ENCODE results near the gene C1RL. TPM values are rescaled to one million over a fixed set of nuclear protein-coding genes. Genes with fewer than 3 reads are reported as not detected.

C1RL gene
- total and polyA plus RNA-seq, 2 donors (not counting 1 experiment from before 2014, with no cell fraction given): 13.5 to 24.9 TPM

DNA sequence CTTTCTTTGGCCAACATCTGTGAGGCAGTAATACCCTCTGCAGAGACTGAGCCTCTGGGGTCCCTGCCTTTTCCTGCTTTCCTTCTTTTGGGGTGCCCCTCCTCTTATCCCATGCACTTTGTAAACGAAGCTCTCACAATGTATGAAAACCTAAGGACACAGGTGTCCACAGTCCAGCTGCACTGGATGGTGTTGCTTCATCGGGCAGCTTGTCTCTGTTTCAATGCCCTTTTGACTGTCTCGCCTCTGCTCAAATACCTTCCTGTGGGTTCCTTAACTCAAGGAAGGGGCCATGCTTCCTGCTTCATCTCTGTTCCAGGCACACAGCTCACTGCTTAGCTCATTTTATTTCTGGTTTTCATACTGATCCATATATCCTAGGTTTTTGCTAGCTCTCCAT is 6.4 kb downstream of the C1RL start:
- no peak for DNase-seq
- no peaks in the 10 kb centered on the region for H4K20me1 ChIP-seq (ENCODE audit: control insufficient read depth, insufficient read depth, low read length, poor library complexity, severe bottlenecking)
- Mint-ChIP-seq H3K4me3 (no peak overlapping the region), H3K27me3 (no peaks in the 10 kb centered on the region), H3K4me1 (peaks cover 5% of the 10 kb centered on the region), H3K9me3 (ENCODE audit: insufficient read depth) (peaks cover 4% of the 10 kb centered on the region), H3K27ac (no peak overlapping the region)
- no peak for ATAC-seq (ENCODE audit: low read depth)
- POLR2A ChIA-PET: no interaction called here
- H3K4me1 ChIP-seq (ENCODE audit: control insufficient read depth in 2 of 2, insufficient read depth in 2 of 2, low read length in 2 of 2): peaks cover 0 to under 1% of the 10 kb centered on the region in 2 donors
- no peak for TF ChIP-seq EZH2 (IDR thresholded peaks at IDR 0.05; ENCODE audit: borderline replicate concordance, insufficient read depth, low read depth, low read length, poor library complexity, severe bottlenecking)
- TF ChIP-seq, protein P1, sequence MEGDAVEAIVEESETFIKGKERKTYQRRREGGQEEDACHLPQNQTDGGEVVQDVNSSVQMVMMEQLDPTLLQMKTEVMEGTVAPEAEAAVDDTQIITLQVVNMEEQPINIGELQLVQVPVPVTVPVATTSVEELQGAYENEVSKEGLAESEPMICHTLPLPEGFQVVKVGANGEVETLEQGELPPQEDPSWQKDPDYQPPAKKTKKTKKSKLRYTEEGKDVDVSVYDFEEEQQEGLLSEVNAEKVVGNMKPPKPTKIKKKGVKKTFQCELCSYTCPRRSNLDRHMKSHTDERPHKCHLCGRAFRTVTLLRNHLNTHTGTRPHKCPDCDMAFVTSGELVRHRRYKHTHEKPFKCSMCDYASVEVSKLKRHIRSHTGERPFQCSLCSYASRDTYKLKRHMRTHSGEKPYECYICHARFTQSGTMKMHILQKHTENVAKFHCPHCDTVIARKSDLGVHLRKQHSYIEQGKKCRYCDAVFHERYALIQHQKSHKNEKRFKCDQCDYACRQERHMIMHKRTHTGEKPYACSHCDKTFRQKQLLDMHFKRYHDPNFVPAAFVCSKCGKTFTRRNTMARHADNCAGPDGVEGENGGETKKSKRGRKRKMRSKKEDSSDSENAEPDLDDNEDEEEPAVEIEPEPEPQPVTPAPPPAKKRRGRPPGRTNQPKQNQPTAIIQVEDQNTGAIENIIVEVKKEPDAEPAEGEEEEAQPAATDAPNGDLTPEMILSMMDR (IDR thresholded peaks at IDR 0.05): no peak
- no peaks in the 10 kb centered on the region for H3K27me3 ChIP-seq (replicated peaks in 1 of 4; ENCODE audit: control extremely low read depth in 1 of 4, control insufficient read depth in 3 of 4, insufficient read depth in 4 of 4, low read length in 3 of 4)
- H3K9ac ChIP-seq (ENCODE audit: low read length): no peak overlapping the region
- WGBS (ENCODE audit: insufficient coverage): 59% methylated on average over 2 of the region's 3 CpGs
- H3K4me3 ChIP-seq (ENCODE audit: control extremely low read depth in 1 of 5, extremely low read depth in 1 of 5, insufficient read depth in 1 of 5, low read depth in 2 of 5, low read length in 4 of 5): no peak overlapping the region
- H3K9me3 ChIP-seq (ENCODE audit: control extremely low read depth in 1 of 3, control insufficient read depth in 2 of 3, insufficient read depth in 1 of 3, low read length in 2 of 3): peaks cover 0 to 2% (median 0%) of the 10 kb centered on the region in 3 donors
- H3K79me2 ChIP-seq (ENCODE audit: control insufficient read depth, insufficient read depth, low read length): no peaks in the 10 kb centered on the region
- no peak overlapping the region for H3K4me2 ChIP-seq (replicated peaks; ENCODE audit: low read depth, low read length, poor library complexity, severe bottlenecking)
- no peak overlapping the region for H2AFZ ChIP-seq (ENCODE audit: insufficient read depth, low read depth, low read length, poor library complexity, severe bottlenecking)
- CTCF ChIA-PET: interaction anchor here (0.8 to 1.9 kb wide), 3 partner anchors 10 to 233 kb away, joined by 3 to 13 read pairs (median 4); no protein-coding TSS in a partner anchor
- intact Hi-C loops (cut with micrococcal nuclease): no loop called here
- no peak overlapping the region for H3K27ac ChIP-seq (ENCODE audit: low read length in 2 of 2)
- H3K36me3 ChIP-seq (replicated peaks in 1 of 2; ENCODE audit: control extremely low read depth in 1 of 2, control insufficient read depth in 1 of 2, extremely low read depth in 1 of 2, insufficient read depth in 2 of 2, low read length in 1 of 2): peaks cover 0 to 7% of the 10 kb centered on the region in 2 experiments

DNA sequence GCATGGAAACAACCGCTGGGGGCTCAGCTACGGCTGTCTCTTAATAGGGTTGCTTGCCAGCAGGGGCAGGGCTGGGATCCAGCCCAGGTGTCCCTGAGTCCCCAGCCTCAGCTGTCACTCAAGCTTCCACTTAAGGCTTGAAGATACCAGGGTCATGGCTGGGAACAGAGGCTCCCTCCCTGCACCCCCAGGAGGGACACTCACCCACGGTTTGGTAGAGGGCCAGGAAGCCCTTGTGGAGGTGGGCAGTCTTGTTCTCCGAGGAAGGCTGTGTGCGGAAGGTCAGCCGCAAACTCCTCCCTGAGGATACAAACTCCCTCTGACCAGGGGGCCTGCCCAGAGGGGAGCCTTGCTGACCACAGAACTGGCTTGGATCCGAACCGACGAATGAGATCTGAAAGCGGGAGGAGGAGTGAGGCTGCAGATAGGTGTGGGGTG is 7.3 kb downstream of the C1RL start:
- no peak for DNase-seq
- Histone ChIP-seq H3K36me3 (replicated peaks in 1 of 2; ENCODE audit: control extremely low read depth in 1 of 2, control insufficient read depth in 1 of 2, extremely low read depth in 1 of 2, insufficient read depth in 2 of 2, low read length in 1 of 2) (peaks cover 0 to 7% of the 10 kb centered on the region in 2 experiments), H3K4me1 (ENCODE audit: control insufficient read depth in 2 of 2, insufficient read depth in 2 of 2, low read length in 2 of 2) (no peaks in the 10 kb centered on the region), H3K79me2 (ENCODE audit: control insufficient read depth, insufficient read depth, low read length) (no peaks in the 10 kb centered on the region), H3K4me3 (ENCODE audit: control extremely low read depth in 1 of 5, extremely low read depth in 1 of 5, insufficient read depth in 1 of 5, low read depth in 2 of 5, low read length in 4 of 5) (no peak overlapping the region), H3K27ac (ENCODE audit: low read length in 2 of 2) (no peak overlapping the region), H3K4me2 (replicated peaks; ENCODE audit: low read depth, low read length, poor library complexity, severe bottlenecking) (no peak overlapping the region), H2AFZ (ENCODE audit: insufficient read depth, low read depth, low read length, poor library complexity, severe bottlenecking) (no peak overlapping the region), H3K9me3 (ENCODE audit: control extremely low read depth in 1 of 3, control insufficient read depth in 2 of 3, insufficient read depth in 1 of 3, low read length in 2 of 3) (peaks cover 0 to 2% (median 0%) of the 10 kb centered on the region in 3 donors), H3K27me3 (replicated peaks in 1 of 4; ENCODE audit: control extremely low read depth in 1 of 4, control insufficient read depth in 3 of 4, insufficient read depth in 4 of 4, low read length in 3 of 4) (no peaks in the 10 kb centered on the region), H3K9ac (ENCODE audit: low read length) (no peak overlapping the region), H4K20me1 (ENCODE audit: control insufficient read depth, insufficient read depth, low read length, poor library complexity, severe bottlenecking) (no peaks in the 10 kb centered on the region)
- Mint-ChIP-seq H3K9me3 (ENCODE audit: insufficient read depth) (peaks cover 4% of the 10 kb centered on the region), H3K27ac (no peak overlapping the region), H3K4me1 (peaks cover 2% of the 10 kb centered on the region), H3K4me3 (no peak overlapping the region), H3K27me3 (no peaks in the 10 kb centered on the region)
- WGBS (ENCODE audit: insufficient coverage): 95% methylated on average over 7 of the region's 10 CpGs
- intact Hi-C loops (cut with micrococcal nuclease): no loop called here
- ATAC-seq (ENCODE audit: low read depth): no peak
- ChIA-PET CTCF (interaction anchor here (1.6 kb wide), 1 partner anchor 232 kb away, joined by 4 read pairs; no protein-coding TSS in a partner anchor), POLR2A (no interaction called here)
- no peak for TF ChIP-seq EZH2 (IDR thresholded peaks at IDR 0.05; ENCODE audit: borderline replicate concordance, insufficient read depth, low read depth, low read length, poor library complexity, severe bottlenecking)
- TF ChIP-seq, protein P1 (IDR thresholded peaks at IDR 0.05): no peak

Measured in B cell (primary cell).